Measurements from ENCODE around the gene DNAAF8.
A peak's percentile ranks its signal among the peaks of the same experiment; 100 is the strongest.
"Not testable (repeated sequence)": the region's sequence is repeated elsewhere in the genome, so short reads cannot be mapped to it uniquely, and the experiment has no call there.

The DNAAF8 gene

GRCh38 chr16:4724661-4725270, 9.6 kb upstream of the DNAAF8 start:
- DNase-seq = no peak

- DNase-seq = no peak
Measured at GRCh38 chr16:4726616-4727015, 7.7 kb upstream of the DNAAF8 start.

- DNase-seq = no peak
Measured at GRCh38 chr16:4728676-4729075, 5.7 kb upstream of the DNAAF8 start.

- DNase-seq = no peak
Measured at GRCh38 chr16:4729876-4730275, 4.5 kb upstream of the DNAAF8 start.

GRCh38 chr16:4733211-4733742, 1.1 kb upstream of the DNAAF8 start:
- no peak for DNase-seq

DNA sequence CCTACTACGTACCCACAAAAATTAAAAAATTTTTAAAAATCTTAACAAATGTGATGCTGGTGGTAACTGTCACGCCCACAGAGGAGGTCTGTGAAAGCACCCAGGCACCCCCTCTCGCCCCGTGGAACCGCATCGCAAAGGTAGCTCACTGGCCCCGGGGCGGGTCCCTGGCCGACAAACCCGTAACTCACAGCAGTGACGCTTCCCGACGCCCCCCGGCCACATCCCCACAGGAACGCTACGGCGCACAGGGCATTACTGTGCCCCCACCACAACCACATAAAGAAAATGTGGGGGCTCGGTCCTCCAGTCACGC, 632 bp upstream of the DNAAF8 start:
- no peak for DNase-seq

DNA sequence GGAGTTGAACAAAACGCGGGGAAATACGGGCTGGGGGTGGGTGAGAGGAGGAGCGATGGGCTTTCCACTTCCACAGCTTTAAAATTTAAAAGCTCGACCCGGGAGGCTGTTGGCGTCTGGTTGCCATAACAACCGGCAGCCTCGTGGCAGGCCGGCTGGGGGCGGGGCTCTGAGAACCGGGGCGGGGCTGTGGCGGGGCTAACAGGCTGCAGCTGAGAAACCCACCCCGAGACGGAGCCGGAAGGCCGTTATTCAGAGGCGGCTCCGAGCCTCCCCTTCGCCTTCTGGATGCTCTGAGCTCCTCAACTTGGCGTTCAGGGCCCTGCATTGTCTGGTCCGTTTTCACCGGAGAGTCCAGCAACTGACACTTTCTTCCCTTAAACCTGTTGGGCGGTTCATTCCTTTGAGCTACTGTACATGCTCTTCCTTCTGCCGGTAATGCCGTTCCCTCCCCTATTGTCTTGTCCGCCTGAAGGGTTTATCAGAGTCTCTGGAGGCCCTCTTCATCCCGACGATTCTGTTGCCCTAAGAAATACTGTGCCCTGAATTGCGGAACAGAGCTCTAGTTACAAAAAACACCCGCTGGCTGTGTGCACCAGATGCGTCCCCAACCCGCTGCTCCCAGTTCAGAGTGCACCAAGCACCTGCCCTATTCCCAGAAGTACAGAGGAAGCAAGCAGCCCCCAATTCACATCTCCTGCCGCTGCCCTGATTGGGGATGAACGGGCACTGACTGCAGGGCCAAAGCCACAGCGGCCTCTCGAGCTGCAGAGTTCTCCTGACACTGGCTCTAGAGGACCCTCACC, 596 bp downstream of the DNAAF8 start:
- DNase-seq = peak; percentile 92

DNA sequence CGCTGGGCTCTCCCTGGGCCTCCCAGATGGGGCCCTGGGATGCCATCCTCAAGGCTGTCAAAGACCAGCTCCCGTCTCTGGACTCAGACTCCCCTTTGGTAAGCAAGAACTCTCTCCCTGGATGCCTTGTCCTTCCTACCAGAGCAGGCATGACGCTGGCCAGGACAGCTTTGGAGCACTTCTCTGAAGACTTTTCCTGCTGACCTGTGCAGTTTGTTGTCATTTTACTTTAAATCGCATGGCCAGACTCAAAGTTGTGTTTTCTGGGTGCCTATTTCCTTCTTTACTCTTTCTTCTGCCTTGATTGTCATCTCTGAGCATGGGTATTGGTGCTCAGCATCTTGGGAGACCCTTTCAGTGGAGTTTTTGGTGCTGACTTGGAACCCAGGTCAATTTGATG, 2.2 kb downstream of the DNAAF8 start:
- DNase-seq = no peak

- no peak for DNase-seq
Measured at GRCh38 chr16:4737545-4737944, 3.2 kb downstream of the DNAAF8 start.

DNA sequence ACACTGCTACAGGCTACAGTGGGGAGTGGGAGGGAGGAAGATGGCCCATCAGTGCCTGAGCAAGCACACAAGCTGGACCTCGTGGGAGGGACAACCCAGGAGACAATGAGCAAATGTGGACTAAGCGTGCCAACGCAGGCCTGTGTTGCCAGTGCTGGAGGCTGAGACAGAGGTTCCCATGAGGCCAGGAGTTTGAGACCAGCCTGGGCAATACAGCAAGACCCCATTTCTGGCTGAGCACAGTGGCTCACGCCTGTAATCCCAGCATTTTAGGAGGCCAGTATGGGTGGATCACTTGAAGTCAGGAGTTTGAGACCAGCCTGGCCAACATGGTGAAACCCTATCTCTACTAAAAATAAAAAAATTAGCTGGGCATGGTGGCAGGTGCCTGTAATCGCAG, 4.0 kb downstream of the DNAAF8 start:
- not testable (repeated sequence) for DNase-seq

- DNase-seq = no peak
Measured at GRCh38 chr16:4743226-4743878, 9.0 kb downstream of the DNAAF8 start.

GRCh38 chr16:4744555-4745273, 10.4 kb downstream of the DNAAF8 start:
- no peak for DNase-seq

GRCh38 chr16:4745274-4745569, 10.9 kb downstream of the DNAAF8 start:
- DNase-seq = no peak

GRCh38 chr16:4746215-4746614, 11.9 kb downstream of the DNAAF8 start:
- no peak for DNase-seq

DNA sequence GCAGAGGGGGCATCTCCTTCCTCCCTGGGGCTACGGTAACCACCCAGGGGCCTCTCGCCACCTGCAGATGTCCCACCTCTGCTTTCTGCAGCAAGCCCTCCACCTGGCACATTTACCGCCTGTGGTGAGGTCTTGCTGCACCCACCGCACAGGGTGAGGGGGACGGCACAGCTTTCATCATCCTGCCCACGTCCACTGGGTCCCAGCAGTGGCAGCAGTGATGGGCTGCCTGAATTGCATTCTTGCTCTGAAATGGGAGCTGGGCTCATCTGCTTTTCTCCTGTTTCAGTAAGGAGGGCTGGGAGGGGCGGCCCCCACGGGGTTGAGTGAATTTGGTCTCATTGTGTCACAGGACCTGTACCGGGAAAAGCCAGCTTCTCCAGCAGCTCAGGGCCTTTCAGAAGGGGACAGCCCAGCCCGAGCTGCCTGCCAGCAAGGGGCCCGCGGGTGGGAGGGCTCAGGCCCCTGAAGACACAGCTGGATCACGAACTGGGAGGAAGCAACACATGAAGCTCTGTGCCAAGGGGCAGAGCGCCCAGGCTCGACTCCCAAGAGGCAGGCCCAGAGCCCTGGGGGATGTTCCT, 12.7 kb downstream of the DNAAF8 start:
- DNase-seq = no peak

- DNase-seq = no peak
Measured at GRCh38 chr16:4747906-4748681, 13.8 kb downstream of the DNAAF8 start.

DNA sequence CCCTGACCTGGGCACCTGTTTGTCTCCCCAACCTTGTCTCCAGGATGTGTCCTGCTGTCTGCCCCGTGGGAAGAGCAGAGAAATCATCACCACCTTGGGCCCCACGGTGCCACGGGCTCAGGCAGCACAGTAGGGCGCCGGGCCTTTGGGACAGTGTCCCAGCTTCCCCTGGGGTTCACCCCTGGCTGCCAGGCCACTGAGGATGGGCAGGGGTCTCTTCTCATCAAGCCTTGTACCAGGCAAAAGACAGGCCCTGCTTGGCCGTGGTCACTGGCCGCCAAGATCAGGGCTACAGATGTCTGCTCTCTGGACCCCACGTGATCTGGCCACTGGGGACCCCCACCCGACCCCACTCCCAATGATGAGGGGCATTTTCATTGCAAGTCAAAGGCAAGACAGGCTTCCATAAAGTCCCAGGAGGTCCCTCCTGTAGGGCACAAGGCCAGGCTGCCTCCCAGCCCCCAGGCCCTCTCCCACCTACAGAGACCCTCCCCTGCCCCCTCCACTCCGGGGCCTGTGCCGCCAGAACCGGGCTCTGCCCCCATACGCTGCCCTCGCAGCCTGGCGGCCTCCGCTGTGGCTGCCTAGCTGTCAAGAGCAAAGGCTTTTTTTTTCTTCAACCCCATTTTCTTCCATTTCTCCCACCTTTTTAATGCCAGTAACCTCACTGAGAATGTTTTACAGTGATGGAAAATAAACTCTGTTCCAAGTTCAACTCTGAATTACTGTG, 14.5 kb downstream of the DNAAF8 start:
- no peak for DNase-seq

- no peak for DNase-seq
Measured at GRCh38 chr16:4749700-4750257, 15.4 kb downstream of the DNAAF8 start.

GRCh38 chr16:4750896-4751295, 16.6 kb downstream of the DNAAF8 start:
- DNase-seq = no peak

GRCh38 chr16:4752351-4753100, 18.2 kb downstream of the DNAAF8 start:
- DNase-seq = no peak

DNA sequence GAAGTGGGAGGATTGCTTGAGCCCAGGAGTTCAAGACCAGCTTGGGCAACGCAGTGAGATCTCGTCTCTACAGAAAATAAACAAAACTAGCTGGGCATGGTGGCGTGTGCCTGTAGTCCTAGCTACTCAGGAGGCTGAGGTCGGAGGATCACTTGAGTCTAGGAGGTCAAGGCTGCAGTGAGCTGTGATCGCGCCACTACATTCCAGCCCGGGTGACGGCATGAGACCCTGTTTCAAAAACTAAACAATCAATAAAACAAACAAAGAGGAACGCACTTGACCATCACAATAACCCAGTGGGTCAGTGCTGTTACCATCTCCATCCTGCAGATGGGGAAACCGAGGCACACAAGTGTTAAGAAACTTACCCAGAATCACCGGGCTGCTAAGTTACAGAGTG, 18.9 kb downstream of the DNAAF8 start:
- no peak for DNase-seq

Measured in RPMI8226 (cell line).